HUES48 (cell line): ENCODE measurements around the gene PHACTR3.

Source experiments
- H3K27ac ChIP-seq: one replicate; pipeline ENCODE4 v1.7.0; 2013; ENCODE audit warnings: low read depth, low read length, inconsistent platforms
- H3K27me3 ChIP-seq: 2 replicates; pipeline ENCODE4 v1.6.1; 2013; ENCODE audit warnings: mild to moderate bottlenecking, low read length; ENCODE audit not compliant: control insufficient read depth, insufficient read depth
- H3K36me3 ChIP-seq: 2 replicates; pipeline ENCODE4 v1.6.1; 2013; ENCODE audit warnings: low read length; ENCODE audit not compliant: control insufficient read depth, insufficient read depth
- H3K4me1 ChIP-seq: 2 replicates; pipeline ENCODE4 v1.6.1; 2013; ENCODE audit warnings: mild to moderate bottlenecking, low read length; ENCODE audit not compliant: control insufficient read depth, insufficient read depth
- H3K4me3 ChIP-seq: 2 replicates; pipeline ENCODE4 v1.5.1; 2013; ENCODE audit warnings: mild to moderate bottlenecking, low read depth, low read length
- H3K9ac ChIP-seq: 2 replicates; pipeline ENCODE4 v1.6.1; 2013; ENCODE audit warnings: mild to moderate bottlenecking, low read depth, low read length, moderate library complexity
- H3K9me3 ChIP-seq: 2 replicates; pipeline ENCODE4 v1.6.1; 2013; ENCODE audit warnings: low read length; ENCODE audit not compliant: control insufficient read depth, insufficient read depth

The PHACTR3 gene

DNA sequence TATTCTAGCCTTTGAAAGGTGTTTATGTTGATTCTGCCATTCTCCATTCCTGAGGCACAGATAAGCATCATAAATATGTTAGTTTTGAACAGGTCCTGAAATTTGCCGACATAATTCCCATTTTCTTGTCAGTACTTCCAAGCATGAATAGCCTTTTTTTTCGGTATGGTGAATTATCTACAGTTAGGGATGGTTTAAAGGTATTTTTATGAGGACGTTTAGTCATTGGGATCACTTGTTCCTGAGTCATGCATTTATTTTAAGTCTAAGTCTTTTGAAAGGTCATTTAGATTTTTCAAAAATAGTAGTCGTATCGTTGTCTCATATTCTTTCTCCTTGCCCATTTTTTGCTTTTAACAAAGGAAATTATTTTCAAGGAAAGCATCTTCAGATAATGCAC is 98.7 kb downstream of the PHACTR3 start:
- Histone ChIP-seq H3K36me3 (no peaks in the 10 kb centered on the region), H3K4me1 (0 out of 2 replicates have a peak, but pooled peaks cover 4% of the 10 kb centered on the region), H3K9ac (no peak overlapping the region), H3K9me3 (peaks cover 2% of the 10 kb centered on the region; the same call in 1 of the 2 replicates), H3K4me3 (no peak overlapping the region), H3K27me3 (no peaks in the 10 kb centered on the region), H3K27ac (no peak overlapping the region)

DNA sequence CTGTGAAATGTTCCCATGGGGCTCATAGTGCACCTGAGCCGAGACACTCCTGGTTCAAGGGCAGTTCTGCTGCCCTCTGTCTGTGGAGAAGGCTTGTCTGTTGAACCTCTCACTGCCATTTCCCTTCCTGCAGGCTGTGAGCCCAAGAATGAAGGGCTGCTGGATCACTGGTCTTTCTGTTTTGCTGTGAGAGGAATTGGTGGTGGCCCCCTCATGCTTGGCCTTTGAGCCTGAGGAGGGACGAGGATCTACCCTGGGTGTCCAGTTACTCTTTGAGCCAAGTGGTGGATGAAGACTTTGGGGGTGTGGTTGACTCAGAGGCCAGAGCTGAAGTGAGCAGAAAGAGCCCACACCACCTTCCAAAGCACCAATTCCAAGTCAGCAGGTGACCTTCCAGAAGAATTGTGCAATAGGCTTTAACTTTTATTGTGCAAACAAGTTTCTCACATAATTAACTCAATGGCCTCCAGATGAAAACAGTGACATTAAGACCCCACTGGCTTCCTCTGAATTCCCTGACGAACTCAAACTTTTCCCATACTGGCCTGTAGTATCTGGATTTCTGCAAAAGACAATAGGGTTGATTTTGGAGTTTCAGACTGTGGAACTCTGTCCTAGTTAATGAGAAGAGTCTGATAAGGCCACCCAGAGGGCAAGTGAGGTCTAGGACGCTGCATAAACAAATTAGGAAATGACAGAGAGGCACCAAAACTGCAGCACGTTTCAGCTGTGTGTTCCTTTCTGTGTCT is 101.5 kb downstream of the PHACTR3 start:
- Histone ChIP-seq H3K27ac (no peak overlapping the region), H3K4me1 (0 out of 2 replicates have a peak, but pooled peaks cover 4% of the 10 kb centered on the region), H3K9ac (no peak overlapping the region), H3K27me3 (no peaks in the 10 kb centered on the region), H3K9me3 (peaks cover 10% of the 10 kb centered on the region; the same call in 1 of the 2 replicates), H3K36me3 (no peaks in the 10 kb centered on the region), H3K4me3 (no peak overlapping the region)

DNA sequence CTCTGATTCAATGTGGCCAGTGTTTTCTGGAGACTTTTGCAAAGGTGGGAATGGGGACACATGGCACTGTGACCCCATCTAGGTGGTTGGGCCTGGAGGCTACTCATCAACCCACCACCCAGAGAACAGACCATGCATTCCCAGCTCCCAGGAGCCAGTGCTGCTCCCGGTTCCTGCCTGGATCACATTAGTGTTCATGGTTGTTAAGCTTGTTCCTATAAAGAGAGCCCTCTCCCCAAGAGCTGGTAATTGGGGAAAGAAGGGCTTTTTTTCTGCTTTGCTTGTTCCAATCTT is 102.0 kb downstream of the PHACTR3 start:
- Histone ChIP-seq H3K9ac (no peak overlapping the region), H3K27ac (no peak overlapping the region), H3K27me3 (no peaks in the 10 kb centered on the region), H3K36me3 (no peaks in the 10 kb centered on the region), H3K4me1 (0 out of 2 replicates have a peak, but pooled peaks cover 4% of the 10 kb centered on the region), H3K4me3 (no peak overlapping the region), H3K9me3 (peaks cover 11% of the 10 kb centered on the region)

DNA sequence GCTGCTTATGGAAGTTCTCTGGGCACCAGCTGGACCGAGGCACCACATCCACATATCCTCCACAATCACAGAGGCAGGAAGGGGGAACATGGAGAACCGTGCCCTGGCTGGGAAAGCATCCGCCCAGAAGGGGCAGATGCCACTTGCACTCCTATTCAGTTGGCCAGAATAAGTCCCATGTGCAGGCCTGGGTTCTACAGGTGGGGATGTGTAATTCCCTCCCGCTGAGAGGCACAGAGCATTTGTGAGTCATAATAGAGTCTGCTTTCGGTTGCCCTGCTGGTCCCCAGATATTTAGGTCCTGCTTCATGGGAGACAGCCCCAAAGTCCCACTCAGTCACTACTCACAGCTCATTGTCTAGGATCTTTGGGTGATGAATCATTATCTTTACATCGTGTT is 104.0 kb downstream of the PHACTR3 start:
- H3K9ac ChIP-seq, result no peak overlapping the region
- no peaks in the 10 kb centered on the region for H3K36me3 ChIP-seq
- no peaks in the 10 kb centered on the region for H3K27me3 ChIP-seq
- H3K9me3 ChIP-seq, result peaks cover 27% of the 10 kb centered on the region
- no peak overlapping the region for H3K27ac ChIP-seq
- no peak overlapping the region for H3K4me3 ChIP-seq
- 0 out of 2 replicates have a peak, but pooled peaks cover 4% of the 10 kb centered on the region for H3K4me1 ChIP-seq

DNA sequence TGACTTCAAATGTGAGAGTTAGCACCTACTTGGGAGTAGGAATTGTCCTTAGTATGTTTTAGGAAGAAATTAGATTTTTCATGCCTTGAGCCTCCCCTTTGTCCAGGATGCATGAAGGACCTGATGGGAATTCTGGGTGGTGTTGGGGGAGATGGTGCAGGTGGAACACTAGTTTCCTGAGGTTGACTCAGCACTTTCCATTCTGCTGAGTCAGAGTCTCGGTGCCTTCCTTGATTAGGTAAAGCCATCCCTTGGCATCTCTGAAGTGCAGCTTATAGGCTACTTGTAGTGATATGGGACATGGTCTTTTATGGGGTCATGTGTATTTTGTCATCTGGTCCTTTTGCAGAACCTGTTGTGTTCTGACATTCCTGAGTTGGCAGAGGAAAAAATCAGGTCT is 105.3 kb downstream of the PHACTR3 start:
- Histone ChIP-seq H3K9me3 (peaks cover 36% of the 10 kb centered on the region), H3K27me3 (no peaks in the 10 kb centered on the region)

DNA sequence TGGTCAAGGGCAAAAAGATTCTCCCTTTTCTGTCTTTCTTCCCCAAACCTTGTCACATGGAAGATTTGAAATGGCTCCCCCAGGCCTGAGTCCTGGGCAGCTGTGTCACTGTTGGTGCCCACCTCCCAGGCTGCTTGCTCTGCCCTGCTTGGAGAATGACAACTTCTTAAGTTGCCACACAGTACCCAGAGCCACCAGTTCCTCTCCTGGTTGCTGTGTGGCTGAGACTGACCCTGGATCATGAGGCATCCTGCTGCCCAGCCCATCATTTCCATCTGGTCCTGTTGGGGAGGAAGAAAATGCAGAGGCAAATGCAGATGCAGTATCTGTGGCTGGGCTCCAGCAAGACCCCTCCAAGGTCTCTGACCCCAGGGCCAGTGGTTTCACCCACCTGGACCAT is 113.7 kb downstream of the PHACTR3 start:
- Histone ChIP-seq H3K4me3 (no peak overlapping the region), H3K9ac (no peak overlapping the region), H3K9me3 (peaks cover 14% of the 10 kb centered on the region), H3K27ac (no peak overlapping the region), H3K36me3 (no peaks in the 10 kb centered on the region), H3K4me1 (no peaks in the 10 kb centered on the region), H3K27me3 (no peaks in the 10 kb centered on the region)

More for the DNA sequence above, 105.3 kb downstream of the PHACTR3 start:
- Histone ChIP-seq H3K36me3 (no peaks in the 10 kb centered on the region), H3K9ac (no peak overlapping the region), H3K27ac (no peak overlapping the region), H3K4me3 (no peak overlapping the region), H3K4me1 (0 out of 2 replicates have a peak, but pooled peaks cover 4% of the 10 kb centered on the region)

DNA sequence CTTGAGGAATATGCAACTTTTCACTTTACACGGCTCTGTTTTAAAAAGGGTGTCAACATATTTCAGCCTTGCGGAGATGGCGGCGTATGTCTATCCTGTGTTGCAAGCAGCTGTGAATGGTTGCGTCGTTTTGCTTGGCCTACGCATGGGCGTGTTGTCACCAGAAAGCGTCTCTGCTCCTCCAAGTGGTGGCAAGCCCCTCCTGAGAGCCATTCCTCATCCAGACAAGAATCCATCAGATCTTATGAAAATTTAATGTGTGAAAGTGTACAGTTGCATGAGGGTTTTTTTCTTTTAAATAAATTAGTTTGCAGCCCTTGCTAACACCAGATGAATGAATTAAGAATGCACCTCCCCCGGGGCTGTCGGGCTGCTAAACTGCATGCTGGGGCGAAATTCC is 114.4 kb downstream of the PHACTR3 start:
- H3K36me3 ChIP-seq, result no peaks in the 10 kb centered on the region
- H3K4me3 ChIP-seq, result no peak overlapping the region
- H3K4me1 ChIP-seq, result no peaks in the 10 kb centered on the region
- peaks cover 8% of the 10 kb centered on the region for H3K9me3 ChIP-seq
- no peaks in the 10 kb centered on the region for H3K27me3 ChIP-seq
- no peak overlapping the region for H3K9ac ChIP-seq
- no peak overlapping the region for H3K27ac ChIP-seq

DNA sequence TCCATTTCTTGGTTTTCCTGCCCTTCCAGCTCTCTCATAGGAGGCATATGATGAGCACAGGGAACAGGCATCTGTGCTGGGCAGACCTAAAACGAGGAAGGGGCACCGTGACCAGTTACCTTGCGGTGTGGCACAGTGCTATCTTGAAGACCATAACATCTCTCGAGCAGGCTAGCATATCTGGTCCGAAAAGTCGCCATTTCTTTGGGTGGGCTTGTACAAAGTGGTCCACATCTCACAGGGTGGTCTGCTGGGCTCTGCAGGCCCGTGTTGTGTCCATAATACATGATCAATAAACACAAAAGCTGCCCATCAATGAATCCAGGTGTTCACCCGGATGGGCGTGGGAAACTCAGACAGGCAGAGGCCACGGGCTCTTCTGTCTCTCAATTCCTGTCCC is 115.7 kb downstream of the PHACTR3 start:
- no peaks in the 10 kb centered on the region for H3K27me3 ChIP-seq
- H3K9me3 ChIP-seq, result peaks cover 3% of the 10 kb centered on the region
- no peak overlapping the region for H3K9ac ChIP-seq
- H3K27ac ChIP-seq, result no peak overlapping the region
- no peaks in the 10 kb centered on the region for H3K36me3 ChIP-seq
- H3K4me3 ChIP-seq, result no peak overlapping the region
- H3K4me1 ChIP-seq, result no peaks in the 10 kb centered on the region

DNA sequence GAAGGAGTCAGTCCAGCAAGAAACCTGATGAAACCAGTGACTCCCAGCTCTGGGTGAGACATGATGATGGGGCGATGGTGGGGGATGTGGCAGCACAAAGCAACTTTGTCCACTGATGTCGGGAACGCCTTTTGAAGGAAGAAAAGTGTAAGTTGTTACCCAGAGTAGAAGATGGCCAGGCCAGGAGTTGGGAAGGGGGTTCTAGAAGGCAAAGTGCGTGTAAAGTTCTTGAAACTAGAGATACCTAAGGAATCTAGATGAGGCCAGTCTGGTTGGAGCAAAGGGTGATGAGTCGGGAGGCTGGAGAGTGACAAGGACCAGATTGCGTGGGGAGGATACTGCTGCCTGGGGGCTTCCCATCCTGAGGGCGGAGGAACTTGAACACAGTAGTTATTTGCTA is 117.0 kb downstream of the PHACTR3 start:
- Histone ChIP-seq H3K27me3 (no peaks in the 10 kb centered on the region), H3K4me3 (no peak overlapping the region), H3K27ac (no peak overlapping the region), H3K9me3 (no peaks in the 10 kb centered on the region; the same call in none of the 2 replicates), H3K4me1 (no peaks in the 10 kb centered on the region), H3K9ac (no peak overlapping the region), H3K36me3 (no peaks in the 10 kb centered on the region)

DNA sequence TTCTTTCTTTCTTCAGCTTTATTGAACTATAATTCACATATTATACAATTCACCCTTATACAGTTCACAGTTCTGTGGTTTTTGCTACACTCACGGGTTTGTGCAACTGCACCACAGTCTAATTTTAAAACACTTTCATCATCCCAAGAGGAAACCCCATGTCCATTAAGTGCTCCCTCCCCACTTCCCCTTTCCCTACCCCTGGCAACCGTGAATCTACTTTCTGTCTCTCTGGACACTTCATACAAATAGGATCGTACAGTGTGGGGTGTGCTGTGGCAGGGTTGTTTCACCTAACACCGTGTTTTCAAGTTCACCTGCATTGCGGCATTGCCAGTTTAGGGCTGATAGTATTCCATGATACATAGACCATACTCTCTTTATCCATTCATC is 118.8 kb downstream of the PHACTR3 start:
- Histone ChIP-seq H3K27ac (no peak overlapping the region), H3K4me1 (no peaks in the 10 kb centered on the region), H3K9me3 (no peaks in the 10 kb centered on the region; the same call in none of the 2 replicates), H3K27me3 (no peaks in the 10 kb centered on the region), H3K9ac (no peak overlapping the region), H3K36me3 (no peaks in the 10 kb centered on the region), H3K4me3 (no peak overlapping the region)

DNA sequence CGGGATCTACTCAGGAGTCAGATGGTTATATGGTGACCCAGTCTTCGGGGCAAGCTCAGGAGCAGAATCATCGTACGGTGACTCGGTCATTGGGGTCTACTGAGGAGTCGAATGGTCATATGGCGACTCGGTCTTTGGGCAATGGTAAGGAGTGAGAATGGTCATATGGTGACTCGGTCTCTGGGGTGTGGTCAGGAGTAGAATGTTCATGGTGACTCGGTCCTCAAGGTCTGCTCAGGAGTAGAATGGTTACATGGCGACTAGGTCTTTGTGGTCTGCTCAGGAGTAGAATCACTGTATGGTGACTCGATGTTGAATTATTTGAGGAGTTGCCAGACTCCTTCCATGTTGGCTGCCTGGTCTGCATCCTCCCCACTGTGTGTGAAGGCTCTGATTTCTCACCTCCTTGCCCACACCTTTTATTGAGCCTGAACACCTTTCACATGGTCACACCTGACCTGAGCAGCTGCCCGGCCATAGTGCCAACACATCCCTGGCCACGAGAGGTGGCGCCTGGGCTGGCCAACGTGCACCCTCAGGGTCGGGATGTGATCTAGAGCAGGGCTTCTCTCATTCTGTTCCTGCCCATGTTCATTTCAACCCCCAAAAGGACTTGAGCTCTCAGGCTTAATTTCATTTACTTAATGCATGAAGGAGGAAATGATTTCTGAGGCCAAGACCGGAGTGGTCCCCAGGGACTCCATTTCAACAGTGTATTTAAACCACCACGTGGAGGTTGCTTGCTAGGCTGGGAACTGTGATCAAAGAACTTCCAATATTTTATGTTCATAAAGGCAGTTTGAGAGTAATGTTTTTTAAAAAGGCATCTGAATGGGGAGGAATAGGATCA is 119.5 kb downstream of the PHACTR3 start:
- Histone ChIP-seq H3K27ac (no peak overlapping the region), H3K36me3 (no peaks in the 10 kb centered on the region), H3K9ac (no peak overlapping the region), H3K4me3 (no peak overlapping the region), H3K4me1 (no peaks in the 10 kb centered on the region), H3K27me3 (no peaks in the 10 kb centered on the region), H3K9me3 (peaks cover under 1% of the 10 kb centered on the region)
